H9 (cell line): Measurements from ENCODE around the gene THSD4. TPM values are rescaled to one million over a fixed set of nuclear protein-coding genes. Genes with fewer than 3 reads are reported as not detected.

Experiments
- DNase-seq: peaks from one replicate; pipeline ENCODE4 v3.0.0-alpha.2; 2017
- H2AFZ ChIP-seq: one replicate; pipeline ENCODE4 v1.6.1; 2013; ENCODE audit warnings: mild to moderate bottlenecking, low read length, control low read depth, moderate library complexity
- H2AK5ac ChIP-seq: 2 replicates; pipeline ENCODE4 v1.6.1; 2013; ENCODE audit warnings: low read length, control low read depth, mixed read lengths; ENCODE audit not compliant: insufficient read length
- H2BK120ac ChIP-seq: one replicate; pipeline ENCODE4 v1.6.1; 2013; ENCODE audit warnings: low read depth, mild to moderate bottlenecking, low read length, control low read depth, inconsistent platforms; ENCODE audit not compliant: poor library complexity, severe bottlenecking
- H2BK12ac ChIP-seq: 2 replicates; pipeline ENCODE4 v1.6.1; 2013; ENCODE audit warnings: low read length, control low read depth, mixed read lengths, low read depth; ENCODE audit not compliant: insufficient read length
- H2BK15ac ChIP-seq: 2 replicates; pipeline ENCODE4 v1.6.1; 2013; ENCODE audit warnings: low read depth, low read length, control low read depth
- H2BK20ac ChIP-seq: one replicate; pipeline ENCODE4 v1.6.1; 2013; ENCODE audit warnings: low read depth, mild to moderate bottlenecking, low read length, control low read depth, inconsistent platforms; ENCODE audit not compliant: poor library complexity, severe bottlenecking
- H2BK5ac ChIP-seq: 2 replicates; pipeline ENCODE4 v1.6.1; 2013; ENCODE audit warnings: low read length, control low read depth, mixed read lengths; ENCODE audit not compliant: insufficient read length
- H3K14ac ChIP-seq: 2 replicates; pipeline ENCODE4 v1.6.1; 2013; ENCODE audit warnings: low read length, control low read depth; ENCODE audit not compliant: insufficient read depth
- H3K18ac ChIP-seq: 2 replicates; pipeline ENCODE4 v1.6.1; 2013; ENCODE audit warnings: low read depth, mild to moderate bottlenecking, mixed read lengths, low read length, control low read depth; ENCODE audit not compliant: insufficient read length
- H3K23ac ChIP-seq: 2 replicates; pipeline ENCODE4 v1.6.1; 2013; ENCODE audit warnings: low read length, control low read depth, mixed read lengths, low read depth; ENCODE audit not compliant: insufficient read length
- H3K23me2 ChIP-seq: 2 replicates; pipeline ENCODE4 v1.6.1; 2013; ENCODE audit warnings: low read depth, mild to moderate bottlenecking, mixed read lengths, low read length, control low read depth; ENCODE audit not compliant: insufficient read length, poor library complexity, severe bottlenecking
- H3K27ac ChIP-seq: 2 replicates; pipeline ENCODE4 v1.5.1; 2013; ENCODE audit warnings: low read length, control low read depth, mixed read lengths, low read depth; ENCODE audit not compliant: insufficient read length
- H3K27me3 ChIP-seq: 2 replicates; pipeline ENCODE4 v1.6.1; 2013; ENCODE audit warnings: low read length, control low read depth, inconsistent platforms; ENCODE audit not compliant: insufficient read depth
- H3K4ac ChIP-seq: 2 replicates; pipeline ENCODE4 v1.6.1; 2013; ENCODE audit warnings: low read depth, mild to moderate bottlenecking, control low read depth, inconsistent platforms, low read length, moderate library complexity
- H3K4me1 ChIP-seq: 2 replicates; pipeline ENCODE4 v1.6.1; 2013; ENCODE audit warnings: low read length, control low read depth, inconsistent platforms; ENCODE audit not compliant: insufficient read depth
- H3K4me2 ChIP-seq: 2 replicates; pipeline ENCODE4 v1.6.1; 2013; ENCODE audit warnings: low read length, control low read depth, mixed read lengths; ENCODE audit not compliant: insufficient read length, insufficient read depth
- H3K56ac ChIP-seq: 2 replicates; pipeline ENCODE4 v1.6.1; 2013; ENCODE audit warnings: low read depth, mild to moderate bottlenecking, mixed read lengths, low read length, control low read depth; ENCODE audit not compliant: insufficient read length
- H3K79me1 ChIP-seq: 2 replicates; pipeline ENCODE4 v1.6.1; 2013; ENCODE audit warnings: low read depth, mild to moderate bottlenecking, moderate library complexity, low read length, control low read depth, inconsistent platforms; ENCODE audit not compliant: insufficient read depth, poor library complexity, severe bottlenecking
- H3K79me2 ChIP-seq: 2 replicates; pipeline ENCODE4 v1.6.1; 2013; ENCODE audit warnings: low read length, control low read depth, inconsistent platforms; ENCODE audit not compliant: insufficient read depth
- H3K9ac ChIP-seq: 2 replicates; pipeline ENCODE4 v1.6.1; 2013; ENCODE audit warnings: low read length, control low read depth, mixed read lengths; ENCODE audit not compliant: insufficient read length; ENCODE audit errors: extremely low read depth
- H3K9me3 ChIP-seq: one replicate; pipeline ENCODE4 v1.6.1; 2013; ENCODE audit warnings: low read depth, low read length, inconsistent platforms; ENCODE audit not compliant: control insufficient read depth
- H3T11ph ChIP-seq: one replicate; pipeline ENCODE4 v1.6.1; 2013; ENCODE audit warnings: mild to moderate bottlenecking, low read length, control low read depth, inconsistent platforms
- H4K20me1 ChIP-seq: one replicate; pipeline ENCODE4 v1.6.1; 2013; ENCODE audit not compliant: control insufficient read depth, insufficient read length, insufficient read depth
- H4K5ac ChIP-seq: 2 replicates; pipeline ENCODE4 v1.6.1; 2013; ENCODE audit warnings: low read depth, mild to moderate bottlenecking, mixed read lengths, low read length, control low read depth; ENCODE audit not compliant: insufficient read length
- H4K8ac ChIP-seq: replicated peaks from 2 replicates; pipeline ENCODE4 v1.6.1; 2013; ENCODE audit warnings: low read length, control low read depth, mixed read lengths, low read depth; ENCODE audit not compliant: insufficient read length
- H4K91ac ChIP-seq: 2 replicates; pipeline ENCODE4 v1.6.1; 2013; ENCODE audit warnings: low read depth, mild to moderate bottlenecking, moderate library complexity, mixed read lengths, low read length, control low read depth; ENCODE audit not compliant: insufficient read length
- H3K27ac Mint-ChIP-seq, 3 experiments: 2 replicates in 2 of 3; 3 replicates in 1 of 3; pipeline ENCODE4 v1.8.0; 2020 to 2021; ENCODE audit warnings: mixed read lengths in 3 of 3, mild to moderate bottlenecking in 1 of 3, moderate library complexity in 1 of 3
- H3K27me3 Mint-ChIP-seq: 2 replicates; pipeline ENCODE4 v1.8.0; 2021; ENCODE audit warnings: low read depth, mild to moderate bottlenecking, moderate library complexity, mixed read lengths
- H3K36me3 Mint-ChIP-seq, 3 experiments: 2 replicates in 2 of 3; 3 replicates in 1 of 3; pipeline ENCODE4 v1.8.0; 2020 to 2021; ENCODE audit warnings: low read depth in 3 of 3, mixed read lengths in 3 of 3; ENCODE audit not compliant: insufficient read depth in 1 of 3
- H3K4me1 Mint-ChIP-seq, 2 experiments: 2 replicates each; pipeline ENCODE4 v1.8.0; 2020; ENCODE audit warnings: mixed read lengths in 2 of 2
- H3K4me3 Mint-ChIP-seq, 2 experiments: 2 replicates in 1 of 2; 3 replicates in 1 of 2; pipeline ENCODE4 v1.8.0; 2020 to 2021; ENCODE audit warnings: mild to moderate bottlenecking in 2 of 2, mixed read lengths in 2 of 2, moderate library complexity in 1 of 2
- H3K9me3 Mint-ChIP-seq, 2 experiments: 2 replicates in 1 of 2; 3 replicates in 1 of 2; pipeline ENCODE4 v1.8.0; 2020; ENCODE audit warnings: mild to moderate bottlenecking in 2 of 2, mixed read lengths in 2 of 2, moderate library complexity in 1 of 2
- CTCF ChIP-seq: fragments of 200-600 bp; sonication (generic); conservative IDR thresholded peaks from 3 replicates; pipeline ENCODE4 v1.8.0; 2021; ENCODE audit warnings: antibody characterized with exemption, mild to moderate bottlenecking
- WGBS: extraction: QIAGEN DNeasy Blood & Tissue Kit; methylation state at CpG from one replicate; pipeline ENCODE4 v1.1.7; 2013; ENCODE audit warnings: missing lambda C conversion rate, low lambda C conversion rate, mixed read lengths; ENCODE audit not compliant: insufficient read length; ENCODE audit errors: extremely low coverage; 5-methylcytosine and 5-hydroxymethylcytosine counted together
- total RNA-seq: library from RNA; stranded (reverse); gene quantifications from 2 replicates; pipeline ENCODE4 v1.2.1, GENCODE V29; 2021

THSD4 gene
- total RNA-seq, 1 experiment from 2014 or later = 5.5 TPM

DNA sequence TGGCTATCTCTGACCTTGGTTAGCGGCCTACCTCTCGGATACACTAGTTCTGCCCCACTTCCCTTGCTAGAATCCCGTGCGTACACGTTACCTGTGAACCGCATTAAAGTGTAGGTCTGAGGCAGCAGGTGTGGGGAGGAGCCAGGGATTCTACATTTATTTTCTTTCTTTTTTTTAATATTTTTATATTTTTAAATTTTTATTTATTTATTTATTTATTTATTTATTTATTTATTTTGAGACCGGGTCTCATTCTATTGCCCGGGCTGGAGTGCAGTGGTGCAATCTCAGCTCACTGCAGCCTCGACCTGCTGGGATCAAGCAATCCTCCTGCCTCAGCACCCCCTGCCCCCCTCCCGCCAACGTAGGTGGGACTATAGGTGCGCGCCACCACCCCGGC is 634.2 kb downstream of the THSD4 start:
- Histone ChIP-seq H4K91ac (no peak overlapping the region), H3T11ph (no peak overlapping the region), H4K20me1 (peaks cover 4% of the 10 kb centered on the region), H3K27ac (no peak overlapping the region), H4K8ac (no peak overlapping the region), H2BK12ac (no peak overlapping the region), H3K23me2 (no peaks in the 10 kb centered on the region), H2BK20ac (no peak overlapping the region), H4K5ac (no peak overlapping the region), H3K9ac (no peak overlapping the region), H3K27me3 (no peaks in the 10 kb centered on the region), H3K79me2 (no peaks in the 10 kb centered on the region), H3K56ac (no peak overlapping the region), H3K14ac (no peak overlapping the region), H3K18ac (no peak overlapping the region), H3K9me3 (no peaks in the 10 kb centered on the region), H3K23ac (no peak overlapping the region), H2AFZ (no peak overlapping the region), H3K4me1 (no peaks in the 10 kb centered on the region), H3K4me2 (no peak overlapping the region), H3K79me1 (no peaks in the 10 kb centered on the region), H3K4ac (no peak overlapping the region), H2BK120ac (no peak overlapping the region), H2AK5ac (no peak overlapping the region), H2BK15ac (no peak overlapping the region), H2BK5ac (no peak overlapping the region)
- Mint-ChIP-seq H3K27ac (no peak overlapping the region), H3K36me3 (no peaks in the 10 kb centered on the region; a peak in 1 of 7 replicates), H3K4me1 (no peaks in the 10 kb centered on the region), H3K4me3 (no peak overlapping the region), H3K27me3 (no peaks in the 10 kb centered on the region), H3K9me3 (no peaks in the 10 kb centered on the region)
- TF ChIP-seq CTCF = no peak
- no peak for DNase-seq
- WGBS = no CpG with 5 or more reads among the region's 14 CpGs
